ENCODE results near the gene SMARCAL1.
"Not testable (repeated sequence)": the region's sequence is repeated elsewhere in the genome, so short reads cannot be mapped to it uniquely, and the experiment has no call there.

The SMARCAL1 gene

DNA sequence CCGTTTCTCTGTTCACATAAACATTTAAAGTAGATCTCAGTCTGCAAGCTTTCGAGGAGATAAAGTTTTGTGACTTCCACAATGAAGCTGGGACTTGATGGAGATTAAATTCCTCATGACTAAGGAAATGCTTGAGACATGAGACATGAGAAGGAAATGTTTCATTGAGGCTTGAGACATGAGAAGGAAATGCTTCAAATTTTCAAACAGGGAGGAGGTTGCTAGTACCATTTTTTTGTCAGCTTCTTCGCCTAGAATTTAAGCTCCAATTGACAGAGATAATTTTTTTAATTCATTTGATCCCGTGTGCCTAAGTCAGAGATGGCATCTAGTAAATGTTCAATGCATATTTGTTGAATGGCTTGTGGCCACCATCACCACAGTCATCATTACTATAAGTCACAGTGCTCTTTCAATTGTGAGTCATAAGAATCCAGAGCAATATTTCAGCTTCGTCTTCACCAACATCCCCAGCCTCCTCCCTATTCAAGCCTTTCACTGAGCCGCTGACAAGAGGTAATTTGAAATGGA lies 39.5 kb upstream of the SMARCAL1 start:
- no peaks in the 10 kb centered on the region for H3K36me3 ChIP-seq (ENCODE audit: control insufficient read depth, insufficient read depth, low read length)
- no peaks in the 10 kb centered on the region for H3K79me2 ChIP-seq
- H3K9me3 ChIP-seq (ENCODE audit: control insufficient read depth, low read length): no peaks in the 10 kb centered on the region
- no peak for TF ChIP-seq CTCF (IDR thresholded peaks at IDR 0.05)
- H3K4me3 ChIP-seq (ENCODE audit: low read depth, low read length): no peak overlapping the region
- H3K4me2 ChIP-seq (ENCODE audit: low read length): no peak overlapping the region
- H3K4me1 ChIP-seq: peaks cover 15% of the 10 kb centered on the region
- H2AFZ ChIP-seq: peak overlapping the region; percentile 94
- H3K27me3 ChIP-seq (ENCODE audit: control insufficient read depth, insufficient read depth, low read length): no peaks in the 10 kb centered on the region
- H3K9ac ChIP-seq: no peak overlapping the region
- H3K27ac ChIP-seq: peak overlapping the region; percentile 66

GRCh38 chr2:216373896-216374295 lies 38.4 kb upstream of the SMARCAL1 start:
- Histone ChIP-seq H3K27me3 (ENCODE audit: control insufficient read depth, insufficient read depth, low read length) (no peaks in the 10 kb centered on the region), H2AFZ (no peak overlapping the region), H3K4me2 (ENCODE audit: low read length) (no peak overlapping the region), H3K4me3 (ENCODE audit: low read depth, low read length) (no peak overlapping the region), H3K79me2 (no peaks in the 10 kb centered on the region), H3K9ac (no peak overlapping the region), H3K27ac (no peak overlapping the region), H3K9me3 (ENCODE audit: control insufficient read depth, low read length) (no peaks in the 10 kb centered on the region), H3K36me3 (ENCODE audit: control insufficient read depth, insufficient read depth, low read length) (no peaks in the 10 kb centered on the region), H3K4me1 (peaks cover 9% of the 10 kb centered on the region)
- TF ChIP-seq CTCF (IDR thresholded peaks at IDR 0.05): no peak

DNA sequence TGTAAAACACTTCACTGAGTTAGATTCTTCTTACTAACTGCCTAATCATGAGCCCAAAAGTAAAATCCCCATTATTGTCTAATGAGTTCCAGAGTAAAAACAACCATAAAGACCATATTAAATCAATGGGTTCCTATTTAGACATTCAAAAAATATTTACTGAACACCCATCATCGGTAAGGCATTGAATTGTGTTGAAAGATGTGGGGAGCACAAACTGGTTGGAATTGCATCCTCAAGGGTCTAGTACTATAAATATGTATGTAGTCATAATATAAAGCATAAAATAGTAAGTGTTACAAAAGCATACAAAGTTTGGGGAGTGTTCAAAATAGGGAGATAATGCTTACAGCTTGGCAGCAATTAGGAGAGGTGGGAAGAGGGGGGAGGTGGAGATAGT lies 37.0 kb upstream of the SMARCAL1 start:
- no peak overlapping the region for H2AFZ ChIP-seq
- H3K9me3 ChIP-seq (ENCODE audit: control insufficient read depth, low read length): no peaks in the 10 kb centered on the region
- H3K27ac ChIP-seq: no peak overlapping the region
- H3K9ac ChIP-seq: no peak overlapping the region
- no peaks in the 10 kb centered on the region for H3K27me3 ChIP-seq (ENCODE audit: control insufficient read depth, insufficient read depth, low read length)
- no peak overlapping the region for H3K4me2 ChIP-seq (ENCODE audit: low read length)
- H3K36me3 ChIP-seq (ENCODE audit: control insufficient read depth, insufficient read depth, low read length): no peaks in the 10 kb centered on the region
- no peaks in the 10 kb centered on the region for H3K79me2 ChIP-seq
- H3K4me3 ChIP-seq (ENCODE audit: low read depth, low read length): no peak overlapping the region
- H3K4me1 ChIP-seq: peaks cover 9% of the 10 kb centered on the region
- TF ChIP-seq CTCF (IDR thresholded peaks at IDR 0.05): no peak

- no peak overlapping the region for H2AFZ ChIP-seq
- H3K79me2 ChIP-seq: no peaks in the 10 kb centered on the region
- no peak overlapping the region for H3K4me2 ChIP-seq (ENCODE audit: low read length)
- no peaks in the 10 kb centered on the region for H3K9me3 ChIP-seq (ENCODE audit: control insufficient read depth, low read length)
- TF ChIP-seq CTCF (IDR thresholded peaks at IDR 0.05): no peak
- H3K36me3 ChIP-seq (ENCODE audit: control insufficient read depth, insufficient read depth, low read length): no peaks in the 10 kb centered on the region
- H3K4me3 ChIP-seq (ENCODE audit: low read depth, low read length): no peak overlapping the region
- peaks cover 3% of the 10 kb centered on the region for H3K4me1 ChIP-seq
- H3K27ac ChIP-seq: no peak overlapping the region
- no peaks in the 10 kb centered on the region for H3K27me3 ChIP-seq (ENCODE audit: control insufficient read depth, insufficient read depth, low read length)
- no peak overlapping the region for H3K9ac ChIP-seq
Measured at GRCh38 chr2:216379977-216380376, 32.3 kb upstream of the SMARCAL1 start.

- not testable (repeated sequence) for H3K9me3 ChIP-seq (ENCODE audit: control insufficient read depth, low read length); H3K36me3 ChIP-seq (ENCODE audit: control insufficient read depth, insufficient read depth, low read length); H3K4me1 ChIP-seq; H3K79me2 ChIP-seq; H3K4me3 ChIP-seq (ENCODE audit: low read depth, low read length); H3K9ac ChIP-seq; H3K27ac ChIP-seq; H3K4me2 ChIP-seq (ENCODE audit: low read length); H2AFZ ChIP-seq; H3K27me3 ChIP-seq (ENCODE audit: control insufficient read depth, insufficient read depth, low read length)
Measured at GRCh38 chr2:216384409-216384808, 27.9 kb upstream of the SMARCAL1 start.

Data from parathyroid adenoma (tissue), 2 donors.